ENCODE results near the gene B3GALT4.
"Not testable (repeated sequence)": the region's sequence is repeated elsewhere in the genome, so short reads cannot be mapped to it uniquely, and the experiment has no call there.

Gene B3GALT4

GRCh38 chr6:33271468-33272274, 5.3 kb upstream of the B3GALT4 start, which contains the start of the genes RPS18 and VPS52:
RPS18 (plus strand) TSS chr6:33272075; CDS start chr6:33272120, 45 bp downstream.
VPS52 (minus strand) TSS chr6:33271876; CDS start chr6:33271675, 201 bp downstream.
- DNase-seq (ENCODE audit: low read depth in 4 of 4, low spot score in 1 of 4), result peak; percentile 71 to 79 (median 76)

GRCh38 chr6:33272275-33273128, 4.4 kb upstream of the B3GALT4 start:
- no peak for DNase-seq (ENCODE audit: low read depth in 4 of 4, low spot score in 1 of 4)

- DNase-seq (ENCODE audit: low read depth in 4 of 4, low spot score in 1 of 4), result no peak
These were observed 3.6 kb upstream of the B3GALT4 start for GRCh38 chr6:33273129-33273923.

- no peak for DNase-seq (ENCODE audit: low read depth in 4 of 4, low spot score in 1 of 4)
These were observed 2.7 kb upstream of the B3GALT4 start for GRCh38 chr6:33273924-33274902.

- DNase-seq (ENCODE audit: low read depth in 4 of 4, low spot score in 1 of 4), result not testable (repeated sequence)
These were observed 935 bp upstream of the B3GALT4 start for GRCh38 chr6:33275795-33276580.

GRCh38 chr6:33276581-33276863, 401 bp upstream of the B3GALT4 start:
- no peak for DNase-seq (ENCODE audit: low read depth in 4 of 4, low spot score in 1 of 4)

- no peak for DNase-seq (ENCODE audit: low read depth in 4 of 4, low spot score in 1 of 4)
These were observed 904 bp downstream of the B3GALT4 start for GRCh38 chr6:33277663-33278391.

GRCh38 chr6:33278392-33278741, 1.4 kb downstream of the B3GALT4 start:
- DNase-seq (ENCODE audit: low read depth in 4 of 4, low spot score in 1 of 4), result no peak

- DNase-seq (ENCODE audit: low read depth in 4 of 4, low spot score in 1 of 4), result no peak
These were observed 1.9 kb downstream of the B3GALT4 start for GRCh38 chr6:33278810-33279209.

GRCh38 chr6:33279257-33279695, 2.4 kb downstream of the B3GALT4 start:
- no peak for DNase-seq (ENCODE audit: low read depth in 4 of 4, low spot score in 1 of 4)

GRCh38 chr6:33279971-33280511, 3.1 kb downstream of the B3GALT4 start:
- DNase-seq (ENCODE audit: low read depth in 4 of 4, low spot score in 1 of 4), result no peak

GRCh38 chr6:33280539-33280938, 3.6 kb downstream of the B3GALT4 start:
- DNase-seq (ENCODE audit: low read depth in 4 of 4, low spot score in 1 of 4), result no peak

GRCh38 chr6:33285214-33285613, 8.3 kb downstream of the B3GALT4 start:
- DNase-seq (ENCODE audit: low read depth in 4 of 4, low spot score in 1 of 4), result not testable (repeated sequence)

- DNase-seq (ENCODE audit: low read depth in 4 of 4, low spot score in 1 of 4), result no peak
These were observed 10.3 kb downstream of the B3GALT4 start for GRCh38 chr6:33286946-33287914.

GRCh38 chr6:33288141-33288920, 11.4 kb downstream of the B3GALT4 start:
- DNase-seq (ENCODE audit: low read depth in 4 of 4, low spot score in 1 of 4), result no peak

Measured in stimulated activated CD4-positive, alpha-beta T cell treated with anti-CD3 and anti-CD28 coated beads, Interleukin-1b, Interleukin-23, amount 100 ng/mL, for 24 hours (primary cell).